B cell (primary cell): ENCODE data around the gene EFCC1. TPM values are rescaled to one million over a fixed set of nuclear protein-coding genes. Genes with fewer than 3 reads are reported as not detected.

Experiments
- ATAC-seq: fragments of 200-7000 bp; cut with Tn5 transposase; one replicate; pipeline ENCODE4 v1.10.0; 2021; ENCODE audit warnings: low read depth, mild to moderate bottlenecking, moderate number of reproducible peaks, moderate library complexity
- CTCF ChIA-PET: fragments of 350-600 bp; sonication (Branson Sonifier 250); formaldehyde crosslinking; loops from one replicate; lab custom pipeline; 2021; ENCODE audit warnings: antibody characterized with exemption, inconsistent platforms; lab: Charles Lee
- POLR2A ChIA-PET: fragments of 350-600 bp; sonication (Branson Sonifier 250); formaldehyde crosslinking; loops from one replicate; lab custom pipeline; 2021; ENCODE audit warnings: antibody characterized with exemption; lab: Charles Lee
- DNase-seq: peaks from one replicate; pipeline ENCODE4 v3.0.0; 2013
- H2AFZ ChIP-seq: 2 replicates; pipeline ENCODE4 v1.6.1; 2012; ENCODE audit warnings: mild to moderate bottlenecking, low read depth, low read length; ENCODE audit not compliant: insufficient read depth, poor library complexity, severe bottlenecking
- H3K27ac ChIP-seq, 2 donors: 1 replicate in 1 of 2; 2 replicates in 1 of 2; pipeline ENCODE4 v1.5.1; 2012 to 2013; ENCODE audit warnings: low read length in 2 of 2, mild to moderate bottlenecking in 2 of 2, moderate library complexity in 1 of 2
- H3K27me3 ChIP-seq, 4 experiments: fragments of 200-600 bp in 1 of 4; sonication (generic) in 1 of 4; replicated peaks in 1 of 4; 1 replicate in 2 of 4; 2 replicates in 2 of 4; pipeline versions ENCODE4 v1.6.1 to v1.7.0; 2013 to 2016; ENCODE audit warnings: low read length in 3 of 4, mild to moderate bottlenecking in 2 of 4, mixed read lengths in 1 of 4, moderate library complexity in 1 of 4; ENCODE audit not compliant: insufficient read depth in 4 of 4, control insufficient read depth in 3 of 4; ENCODE audit errors: control extremely low read depth in 1 of 4
- H3K36me3 ChIP-seq, 2 experiments: replicated peaks in 1 of 2; 1 replicate in 1 of 2; 2 replicates in 1 of 2; pipeline versions ENCODE4 v1.6.1 to v1.7.1; 2013; ENCODE audit warnings: low read length in 1 of 2; ENCODE audit not compliant: insufficient read depth in 2 of 2, control insufficient read depth in 1 of 2; ENCODE audit errors: control extremely low read depth in 1 of 2, extremely low read depth in 1 of 2
- H3K4me1 ChIP-seq, 2 donors: fragments of 200-600 bp in 1 of 2; sonication (generic) in 1 of 2; 1 replicate in 1 of 2; 2 replicates in 1 of 2; pipeline versions ENCODE4 v1.5.1 to v1.6.1; 2013 to 2017; ENCODE audit warnings: low read length in 2 of 2; ENCODE audit not compliant: control insufficient read depth in 2 of 2, insufficient read depth in 2 of 2
- H3K4me2 ChIP-seq: replicated peaks from 2 replicates; pipeline ENCODE3; 2012; ENCODE audit warnings: mild to moderate bottlenecking, low read depth, low read length; ENCODE audit not compliant: poor library complexity, severe bottlenecking
- H3K4me3 ChIP-seq, 5 experiments: fragments of 200-600 bp in 1 of 5; sonication (generic) in 1 of 5; 1 replicate in 3 of 5; 2 replicates in 2 of 5; pipeline versions ENCODE4 v1.5.1 to v1.7.0; 2011 to 2016; ENCODE audit warnings: low read length in 4 of 5, mild to moderate bottlenecking in 4 of 5, low read depth in 2 of 5, control low read depth in 1 of 5, moderate library complexity in 1 of 5; ENCODE audit not compliant: insufficient read depth in 1 of 5; ENCODE audit errors: control extremely low read depth in 1 of 5, extremely low read depth in 1 of 5
- H3K79me2 ChIP-seq: fragments of 200-600 bp; sonication (generic); one replicate; pipeline ENCODE4 v1.6.0; 2016; ENCODE audit warnings: low read length; ENCODE audit not compliant: control insufficient read depth, insufficient read depth
- H3K9ac ChIP-seq: fragments of 200-600 bp; sonication (generic); 2 replicates; pipeline ENCODE4 v1.6.1; 2017; ENCODE audit warnings: mild to moderate bottlenecking, low read length, moderate library complexity
- H3K9me3 ChIP-seq, 3 donors: one replicate each; pipeline versions ENCODE4 v1.6.1 to v1.7.1; 2013; ENCODE audit warnings: low read length in 2 of 3; ENCODE audit not compliant: control insufficient read depth in 2 of 3, insufficient read depth in 1 of 3; ENCODE audit errors: control extremely low read depth in 1 of 3
- H4K20me1 ChIP-seq: 2 replicates; pipeline ENCODE4 v1.6.0; 2012; ENCODE audit warnings: mild to moderate bottlenecking, low read length; ENCODE audit not compliant: insufficient read depth, control insufficient read depth, poor library complexity, severe bottlenecking
- H3K27ac Mint-ChIP-seq: one replicate; pipeline ENCODE4 v1.8.0; 2021; ENCODE audit warnings: mixed read lengths
- H3K27me3 Mint-ChIP-seq: one replicate; pipeline ENCODE4 v1.8.0; 2021; ENCODE audit warnings: mixed read lengths
- H3K4me1 Mint-ChIP-seq: one replicate; pipeline ENCODE4 v1.8.0; 2021; ENCODE audit warnings: mixed read lengths
- H3K4me3 Mint-ChIP-seq: one replicate; pipeline ENCODE4 v1.8.0; 2021; ENCODE audit warnings: mixed read lengths
- H3K9me3 Mint-ChIP-seq: one replicate; pipeline ENCODE4 v1.8.0; 2022; ENCODE audit warnings: mixed read lengths; ENCODE audit not compliant: insufficient read depth
- CTCF ChIP-seq: fragments of 200-600 bp; IDR thresholded peaks from one replicate; pipeline ENCODE4 v1.8.0; 2022; ENCODE audit warnings: antibody characterized with exemption, mild to moderate bottlenecking
- EZH2 ChIP-seq: IDR thresholded peaks from 2 replicates; pipeline ENCODE4 v1.6.1; 2012; ENCODE audit warnings: borderline replicate concordance, low read depth, mild to moderate bottlenecking, moderate library complexity, low read length; ENCODE audit not compliant: insufficient read depth, poor library complexity, severe bottlenecking
- WGBS: methylation state at CpG from one replicate; pipeline ENCODE4 v1.1.5; 2013; ENCODE audit warnings: missing lambda C conversion rate; ENCODE audit not compliant: insufficient coverage; 5-methylcytosine and 5-hydroxymethylcytosine counted together
- intact Hi-C: fragments of 100-400 bp; cut with micrococcal nuclease; formaldehyde crosslinking; loops from one replicate; pipeline ENCODE4 v1.10.0; 2022
- polyA plus RNA-seq: library from polyadenylated mRNA; depleted of rRNA; stranded (reverse); fragments of >200 nt; gene quantifications from 2 replicates; pipeline ENCODE4 v1.2.3, GENCODE V29; 2012
- total RNA-seq, 2 donors: library from RNA; stranded (reverse); fragments of 120-200 nt in 1 of 2; gene quantifications; 1 replicate in 1 of 2; 2 replicates in 1 of 2; pipeline versions ENCODE4 v1.2.3 to v1.2.4, GENCODE V29; 2013 to 2022

EFCC1 gene
- total and polyA plus RNA-seq, 2 donors (not counting 1 experiment from before 2014, with no cell fraction given) = 0.06 TPM; not detected in 1

GRCh38 chr3:129036222-129037092 is 35.4 kb downstream of the EFCC1 start:
- no peaks in the 10 kb centered on the region for H3K4me1 ChIP-seq
- peaks cover 0 to 17% (median under 1%) of the 10 kb centered on the region in 4 experiments for H3K27me3 ChIP-seq
- Mint-ChIP-seq H3K9me3 (no peaks in the 10 kb centered on the region), H3K4me1 (no peaks in the 10 kb centered on the region), H3K4me3 (no peak overlapping the region), H3K27me3 (peaks cover 29% of the 10 kb centered on the region), H3K27ac (no peak overlapping the region)
- ChIA-PET POLR2A (no interaction called here), CTCF (interaction anchor here (1.3 to 1.7 kb wide), 2 partner anchors 17 to 66 kb away, joined by 4 read pairs; no protein-coding TSS in a partner anchor)
- H2AFZ ChIP-seq = no peak overlapping the region
- no peak for DNase-seq
- no peaks in the 10 kb centered on the region for H3K79me2 ChIP-seq
- 91% methylated on average over 9 of the region's 10 CpGs for WGBS
- H3K4me2 ChIP-seq = no peak overlapping the region
- no peak overlapping the region for H3K9ac ChIP-seq
- no peak for TF ChIP-seq CTCF
- no peak for TF ChIP-seq EZH2
- no peak overlapping the region for H3K27ac ChIP-seq
- H3K4me3 ChIP-seq = no peak overlapping the region
- intact Hi-C loops = no loop called here
- no peaks in the 10 kb centered on the region for H3K36me3 ChIP-seq
- H4K20me1 ChIP-seq = no peaks in the 10 kb centered on the region
- no peak for ATAC-seq
- H3K9me3 ChIP-seq = peaks cover 0 to 6% (median 0%) of the 10 kb centered on the region in 3 donors

GRCh38 chr3:129037093-129037419 is 36.0 kb downstream of the EFCC1 start:
- no peak for TF ChIP-seq CTCF
- TF ChIP-seq EZH2 = no peak
- H3K4me1 Mint-ChIP-seq = no peaks in the 10 kb centered on the region
- Histone ChIP-seq H3K9ac (no peak overlapping the region), H3K27me3 (peaks cover 0 to 17% (median 3%) of the 10 kb centered on the region in 4 experiments), H3K27ac (no peak overlapping the region), H3K36me3 (no peaks in the 10 kb centered on the region), H3K4me3 (no peak overlapping the region), H3K4me1 (no peaks in the 10 kb centered on the region), H3K9me3 (peaks cover 0 to 6% (median 0%) of the 10 kb centered on the region in 3 donors), H2AFZ (no peak overlapping the region), H4K20me1 (no peaks in the 10 kb centered on the region), H3K4me2 (no peak overlapping the region), H3K79me2 (no peaks in the 10 kb centered on the region)
- no peak overlapping the region for H3K27ac Mint-ChIP-seq
- no peak overlapping the region for H3K4me3 Mint-ChIP-seq
- peaks cover 34% of the 10 kb centered on the region for H3K27me3 Mint-ChIP-seq
- CTCF ChIA-PET = interaction anchor here (1.3 to 1.7 kb wide), 2 partner anchors 16 to 67 kb away, joined by 4 read pairs; no protein-coding TSS in a partner anchor
- POLR2A ChIA-PET = no interaction called here
- ATAC-seq (no peak), DNase-seq (no peak)
- WGBS = 38% methylated on average over 2 of the region's 2 CpGs
- intact Hi-C loops = no loop called here
- peaks cover under 1% of the 10 kb centered on the region for H3K9me3 Mint-ChIP-seq
